Right forelimb (tissue), 1 donor: ENCODE measurements around the gene TMEM63B.
"Not testable (repeated sequence)": the region's sequence is repeated elsewhere in the genome, so short reads cannot be mapped to it uniquely, and the experiment has no call there.

Experiments used
- DNase-seq: peaks from one replicate; pipeline ENCODE4 v3.0.0-alpha.2; 2018

The TMEM63B gene

GRCh38 chr6:44196351-44196750, 69.0 kb downstream of the TMEM63B start:
- not testable (repeated sequence) for DNase-seq

- DNase-seq, result no peak
Measured at GRCh38 chr6:44198684-44199083, 71.3 kb downstream of the TMEM63B start.

GRCh38 chr6:44199883-44200282, 72.5 kb downstream of the TMEM63B start:
- DNase-seq, result no peak

GRCh38 chr6:44201200-44201599, 73.8 kb downstream of the TMEM63B start:
- no peak for DNase-seq

- no peak for DNase-seq
Measured at GRCh38 chr6:44201638-44202303, 74.4 kb downstream of the TMEM63B start.

GRCh38 chr6:44202332-44202971, 75.1 kb downstream of the TMEM63B start:
- no peak for DNase-seq

- DNase-seq, result no peak
Measured at GRCh38 chr6:44202972-44203750, 75.8 kb downstream of the TMEM63B start.

- no peak for DNase-seq
Measured at GRCh38 chr6:44203955-44204354, 76.6 kb downstream of the TMEM63B start.
